HepG2 (cell line): ENCODE results near the gene CORO7. TPM values are rescaled to one million over a fixed set of nuclear protein-coding genes. Genes with fewer than 3 reads are reported as not detected.

Source experiments
- ASH2L ChIP-seq: fragments of 300-600, 200-600 bp; sonication (generic); IDR thresholded peaks from 2 replicates; pipeline ENCODE4 v1.7.0; 2017; ENCODE audit warnings: low read depth, mild to moderate bottlenecking, moderate library complexity, mixed read lengths, low read length; ENCODE audit not compliant: insufficient read length
- ATAD3A ChIP-seq: sonication (generic); formaldehyde crosslinking; IDR thresholded peaks from 2 replicates; pipeline ENCODE4 v1.4.0; 2020; ENCODE audit warnings: missing genetic modification reagents
- BATF2 ChIP-seq: sonication (generic); formaldehyde crosslinking; IDR thresholded peaks from 2 replicates; pipeline ENCODE4 v1.8.0; 2022; ENCODE audit warnings: mild to moderate bottlenecking, missing genetic modification reagents, moderate library complexity
- CENPX ChIP-seq: sonication (generic); formaldehyde crosslinking; IDR thresholded peaks from 2 replicates; pipeline ENCODE4 v1.9.0; 2021; ENCODE audit warnings: mild to moderate bottlenecking, missing genetic modification reagents, moderate library complexity
- KAT7 ChIP-seq: IDR thresholded peaks from 2 replicates; pipeline ENCODE4 v1.6.1; 2018; ENCODE audit warnings: borderline replicate concordance, missing compliant biosample characterization
- KDM2A ChIP-seq: sonication (generic); formaldehyde crosslinking; IDR thresholded peaks from 2 replicates; pipeline ENCODE4 v1.4.0; 2020; ENCODE audit warnings: low read depth, missing genetic modification reagents, borderline replicate concordance
- LBX2 ChIP-seq: sonication (generic); formaldehyde crosslinking; IDR thresholded peaks from 2 replicates; pipeline ENCODE4 v1.5.0; 2020; ENCODE audit warnings: missing genetic modification reagents, mild to moderate bottlenecking, borderline replicate concordance
- MLLT10 ChIP-seq: sonication (generic); formaldehyde crosslinking; IDR thresholded peaks from 2 replicates; pipeline ENCODE4 v1.4.0; 2020; ENCODE audit warnings: missing genetic modification reagents
- NR2C2 ChIP-seq: sonication (generic); formaldehyde crosslinking; IDR thresholded peaks from 2 replicates; pipeline ENCODE4 v1.4.0; 2020; ENCODE audit warnings: missing genetic modification reagents, mild to moderate bottlenecking, moderate library complexity, borderline replicate concordance
- PRPF4 ChIP-seq: fragments of 200-400 bp; formaldehyde crosslinking; IDR thresholded peaks from 2 replicates; pipeline ENCODE4 v1.6.1; 2016; ENCODE audit warnings: low read length, low read depth; ENCODE audit not compliant: poor library complexity, severe bottlenecking
- PTBP1 ChIP-seq: fragments of 200-400 bp; formaldehyde crosslinking; IDR thresholded peaks from 2 replicates; pipeline ENCODE4 v1.6.1; 2018; ENCODE audit warnings: low read length, low read depth; ENCODE audit not compliant: poor library complexity, severe bottlenecking
- RBM22 ChIP-seq: fragments of 200-400 bp; formaldehyde crosslinking; optimal IDR thresholded peaks from 2 replicates; pipeline ENCODE3; 2017; ENCODE audit warnings: mild to moderate bottlenecking, low read length, moderate library complexity
- RFXAP ChIP-seq: sonication (generic); formaldehyde crosslinking; IDR thresholded peaks from 2 replicates; pipeline ENCODE4 v1.4.0; 2020; ENCODE audit warnings: missing genetic modification reagents, borderline replicate concordance
- SMAD9 ChIP-seq: sonication (generic); formaldehyde crosslinking; IDR thresholded peaks from 2 replicates; pipeline ENCODE4 v1.5.1; 2020; ENCODE audit warnings: mild to moderate bottlenecking, missing genetic modification reagents
- SMC3 ChIP-seq: IDR thresholded peaks from 2 replicates; pipeline ENCODE4 v1.6.1; 2011; ENCODE audit warnings: low read length, improper control_type of control experiment
- TERF1 ChIP-seq: sonication (generic); formaldehyde crosslinking; IDR thresholded peaks from 2 replicates; pipeline ENCODE4 v1.8.0; 2022; ENCODE audit warnings: mild to moderate bottlenecking, missing genetic modification reagents, moderate library complexity
- UBTF ChIP-seq: sonication (generic); formaldehyde crosslinking; IDR thresholded peaks from 2 replicates; pipeline ENCODE4 v1.4.0; 2020; ENCODE audit warnings: mild to moderate bottlenecking, missing genetic modification reagents
- XBP1 ChIP-seq: sonication (generic); formaldehyde crosslinking; IDR thresholded peaks from 2 replicates; pipeline ENCODE4 v1.5.0; 2020; ENCODE audit warnings: missing genetic modification reagents
- XRCC5 ChIP-seq: fragments of 200-400 bp; formaldehyde crosslinking; optimal IDR thresholded peaks from 2 replicates; pipeline ENCODE3; 2017; ENCODE audit warnings: mild to moderate bottlenecking, low read length
- ZBTB39 ChIP-seq: sonication (generic); formaldehyde crosslinking; IDR thresholded peaks from 2 replicates; pipeline ENCODE4 v1.5.0; 2020; ENCODE audit warnings: missing genetic modification reagents
- ZC3H13 ChIP-seq: sonication (generic); formaldehyde crosslinking; IDR thresholded peaks from 2 replicates; pipeline ENCODE4 v1.8.1; 2023; ENCODE audit warnings: mild to moderate bottlenecking, missing genetic modification reagents, moderate library complexity
- ZFX ChIP-seq: sonication (generic); formaldehyde crosslinking; IDR thresholded peaks from 2 replicates; pipeline ENCODE4 v1.4.0; 2020; ENCODE audit warnings: mild to moderate bottlenecking, low read depth, missing genetic modification reagents, moderate library complexity
- ZNF496 ChIP-seq: sonication (generic); formaldehyde crosslinking; IDR thresholded peaks from 2 replicates; pipeline ENCODE4 v1.8.1; 2023; ENCODE audit warnings: mild to moderate bottlenecking, moderate library complexity, missing genetic modification reagents; ENCODE audit not compliant: insufficient replicate concordance
- ZNF746 ChIP-seq: sonication (generic); formaldehyde crosslinking; IDR thresholded peaks from 2 replicates; pipeline ENCODE4 v1.8.0; 2022; ENCODE audit warnings: mild to moderate bottlenecking, missing genetic modification reagents
- polyA plus RNA-seq, 8 experiments: library from polyadenylated mRNA; depleted of rRNA in 3 of 8; stranded (reverse) in 7 of 8; unstranded in 1 of 8; fragments of >200 nt; fragmentation: Illumina TruSeq in 4 of 8; extraction: Trizol in 4 of 8; gene quantifications; 2 replicates each; pipeline versions ENCODE4 v1.2.1 to v1.2.3, GENCODE V29; 2011 to 2016; ENCODE audit warnings: low read depth in 4 of 8, missing spikeins in 1 of 8, mixed read lengths in 1 of 8; ENCODE audit not compliant: insufficient read depth in 1 of 8
- total RNA-seq, 5 experiments: library from RNA; depleted of rRNA; stranded (reverse); fragments of >200 nt; fragmentation: Illumina TruSeq; extraction: Trizol; gene quantifications; 2 replicates each; pipeline ENCODE4 v1.2.3, GENCODE V29; 2016; ENCODE audit warnings: low read depth in 1 of 5

The CORO7 gene
- total and polyA plus RNA-seq, 2 of the 13 experiments (the other 11 are each of a cell fraction or from before 2014, with no cell fraction given) = 9.9 to 14.3 TPM

GRCh38 chr16:4330277-4330874 is 86.0 kb downstream of the CORO7 start (continued):
- TF ChIP-seq TERF1 (CRISPR knock-in tag) (no peak), UBTF (0 out of 2 replicates have a peak, but pooled peaks have one; percentile 20), NR2C2 (CRISPR knock-in tag) (no peak), ZC3H13 (CRISPR knock-in tag) (no peak), KAT7 (CRISPR knock-in tag) (0 out of 2 replicates have a peak, but pooled peaks have one; percentile 51), PTBP1 (no peak), LBX2 (CRISPR knock-in tag) (no peak), SMC3 (peak; percentile 66; the same call in 1 of the 2 replicates), XBP1 (CRISPR knock-in tag) (no peak), ZNF496 (no peak), KDM2A (CRISPR knock-in tag) (peak; percentile 72; the same call in 1 of the 2 replicates), PRPF4 (no peak), RFXAP (no peak), BATF2 (CRISPR knock-in tag) (no peak), SMAD9 (CRISPR knock-in tag) (no peak), ZFX (CRISPR knock-in tag) (peak; percentile 61; the same call in 1 of the 2 replicates), MLLT10 (CRISPR knock-in tag) (no peak), ATAD3A (no peak), ZBTB39 (no peak), ASH2L (no peak), ZNF746 (CRISPR knock-in tag) (no peak), RBM22 (no peak), XRCC5 (peak; percentile 73), CENPX (CRISPR knock-in tag) (no peak)
